ENCODE results near the gene MCF2L.

Gene MCF2L

DNA sequence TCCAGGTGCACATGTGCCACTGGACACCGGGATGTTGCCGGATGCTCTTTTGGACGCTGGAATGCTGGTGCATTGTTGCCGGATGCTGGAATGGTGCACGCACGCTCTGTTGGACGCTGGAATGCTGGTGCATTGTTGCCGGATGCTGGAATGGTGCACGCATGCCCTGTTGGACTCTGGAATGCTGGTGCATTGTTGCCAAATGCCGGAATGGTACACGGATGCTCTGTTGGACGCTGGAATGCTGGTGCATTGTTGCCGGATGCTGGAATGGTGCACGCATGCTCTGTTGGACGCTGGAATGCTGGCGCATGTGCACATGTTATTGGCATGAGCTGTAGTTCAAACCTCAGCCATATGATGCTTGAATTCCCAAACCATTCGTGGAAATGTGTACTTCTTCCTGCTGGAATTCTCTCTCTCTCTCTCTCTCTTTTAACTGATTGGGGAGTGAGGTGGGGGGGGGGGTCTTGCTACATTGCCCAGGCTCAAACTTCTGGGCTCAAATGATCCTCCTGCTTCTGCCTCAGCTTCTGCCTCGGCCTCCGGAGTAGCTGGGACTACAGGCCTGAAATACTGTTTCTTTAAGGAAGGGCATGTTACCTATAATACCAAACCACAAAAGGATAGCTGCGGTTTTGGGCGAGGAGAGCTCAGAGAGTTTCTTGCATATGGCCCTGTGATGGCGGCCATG is 1.2 kb upstream of the MCF2L start:
- no peak for DNase-seq (ENCODE audit: low read depth in 1 of 2, low spot score in 1 of 2)
- peaks cover 45% of the 10 kb centered on the region for H3K27me3 ChIP-seq (ENCODE audit: insufficient read depth, poor library complexity, severe bottlenecking)
- no peak overlapping the region for H3K27ac ChIP-seq (replicated peaks)
- no peak for TF ChIP-seq REST (IDR thresholded peaks at IDR 0.05; ENCODE audit: insufficient replicate concordance, low read depth)
- H3K4me3 ChIP-seq (replicated peaks; ENCODE audit: insufficient read depth, low read length) = no peak overlapping the region

DNA sequence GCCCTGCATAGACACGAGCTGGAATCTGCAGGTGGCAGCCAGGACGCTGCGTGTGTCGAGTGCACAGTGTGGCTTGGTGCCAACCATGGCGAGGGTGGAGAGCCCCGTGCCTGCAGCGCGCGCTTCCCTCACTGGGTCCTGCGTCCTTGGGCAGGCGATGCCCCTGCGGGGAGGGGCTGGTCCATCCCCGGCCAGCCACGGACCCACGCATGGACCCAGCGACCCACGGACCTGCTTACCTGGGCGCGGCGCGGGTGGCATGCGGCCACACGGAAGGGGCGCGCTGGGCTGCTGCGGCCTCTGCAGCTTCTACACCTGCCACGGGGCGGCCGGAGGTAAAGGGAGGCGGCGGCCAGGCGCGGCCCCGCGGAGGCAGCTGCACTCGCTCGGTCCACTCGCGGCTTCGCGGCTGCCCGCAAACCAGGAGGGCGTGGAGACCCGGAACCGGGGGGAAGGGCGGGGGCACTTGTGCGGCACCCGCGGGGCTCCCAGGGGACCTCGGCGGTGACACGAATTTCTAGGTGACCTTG is 569 bp upstream of the MCF2L start:
- H3K4me3 ChIP-seq (replicated peaks; ENCODE audit: insufficient read depth, low read length) = no peak overlapping the region
- no peak for TF ChIP-seq REST (IDR thresholded peaks at IDR 0.05; ENCODE audit: insufficient replicate concordance, low read depth)
- TF ChIP-seq, protein P1, sequence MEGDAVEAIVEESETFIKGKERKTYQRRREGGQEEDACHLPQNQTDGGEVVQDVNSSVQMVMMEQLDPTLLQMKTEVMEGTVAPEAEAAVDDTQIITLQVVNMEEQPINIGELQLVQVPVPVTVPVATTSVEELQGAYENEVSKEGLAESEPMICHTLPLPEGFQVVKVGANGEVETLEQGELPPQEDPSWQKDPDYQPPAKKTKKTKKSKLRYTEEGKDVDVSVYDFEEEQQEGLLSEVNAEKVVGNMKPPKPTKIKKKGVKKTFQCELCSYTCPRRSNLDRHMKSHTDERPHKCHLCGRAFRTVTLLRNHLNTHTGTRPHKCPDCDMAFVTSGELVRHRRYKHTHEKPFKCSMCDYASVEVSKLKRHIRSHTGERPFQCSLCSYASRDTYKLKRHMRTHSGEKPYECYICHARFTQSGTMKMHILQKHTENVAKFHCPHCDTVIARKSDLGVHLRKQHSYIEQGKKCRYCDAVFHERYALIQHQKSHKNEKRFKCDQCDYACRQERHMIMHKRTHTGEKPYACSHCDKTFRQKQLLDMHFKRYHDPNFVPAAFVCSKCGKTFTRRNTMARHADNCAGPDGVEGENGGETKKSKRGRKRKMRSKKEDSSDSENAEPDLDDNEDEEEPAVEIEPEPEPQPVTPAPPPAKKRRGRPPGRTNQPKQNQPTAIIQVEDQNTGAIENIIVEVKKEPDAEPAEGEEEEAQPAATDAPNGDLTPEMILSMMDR (IDR thresholded peaks at IDR 0.05; ENCODE audit: insufficient read depth, low read length) = no peak
- TF ChIP-seq GABPA (IDR thresholded peaks at IDR 0.05; ENCODE audit: low read depth) = no peak
- no peak for TF ChIP-seq SPI1 (IDR thresholded peaks at IDR 0.05; ENCODE audit: borderline replicate concordance, low read depth)
- TF ChIP-seq POLR2AphosphoS5 (IDR thresholded peaks at IDR 0.05; ENCODE audit: low read depth) = no peak
- no peak for DNase-seq (ENCODE audit: low read depth in 1 of 2, low spot score in 1 of 2)
- no peak overlapping the region for H3K27ac ChIP-seq (replicated peaks)
- H3K27me3 ChIP-seq (ENCODE audit: insufficient read depth, poor library complexity, severe bottlenecking) = peaks cover 45% of the 10 kb centered on the region

DNA sequence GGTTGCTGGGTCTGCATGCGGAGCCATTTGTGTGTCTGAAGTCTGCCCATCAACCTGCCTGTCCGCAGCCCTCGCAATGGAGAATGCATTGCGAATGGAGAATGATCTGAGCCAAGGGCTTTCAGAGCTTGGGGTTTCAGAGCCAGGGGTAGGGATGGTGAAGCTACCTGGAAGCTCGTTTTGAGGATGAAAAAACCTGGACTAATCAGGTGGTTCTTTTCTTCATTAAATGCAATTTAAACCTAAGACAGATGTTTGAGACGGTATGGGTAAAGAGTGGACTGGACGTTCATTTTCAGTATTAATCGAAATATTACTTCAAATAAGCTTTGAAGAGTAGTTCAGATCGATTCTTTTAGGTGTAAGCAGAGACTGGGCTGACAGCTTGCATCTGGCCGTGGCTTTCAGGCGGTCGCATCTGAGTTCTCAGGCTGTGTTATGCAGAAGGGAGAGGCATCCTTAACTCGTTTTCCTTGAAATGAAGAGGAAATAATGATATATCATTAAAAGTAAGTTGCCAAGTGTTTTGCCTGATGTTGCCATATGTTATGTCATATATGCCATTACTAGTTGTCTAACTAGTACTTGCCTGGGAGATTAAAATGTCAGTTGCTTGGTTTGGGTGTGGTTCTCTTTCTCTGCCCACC is 801 bp downstream of the MCF2L start:
- no peak overlapping the region for H3K4me3 ChIP-seq (replicated peaks; ENCODE audit: insufficient read depth, low read length)

More for the DNA sequence above, 801 bp downstream of the MCF2L start:
- TF ChIP-seq, protein P1 (IDR thresholded peaks at IDR 0.05; ENCODE audit: insufficient read depth, low read length) = no peak
- TF ChIP-seq GABPA (IDR thresholded peaks at IDR 0.05; ENCODE audit: low read depth) = no peak
- no peak for TF ChIP-seq SPI1 (IDR thresholded peaks at IDR 0.05; ENCODE audit: borderline replicate concordance, low read depth)
- TF ChIP-seq POLR2AphosphoS5 (IDR thresholded peaks at IDR 0.05; ENCODE audit: low read depth) = no peak
- no peak for TF ChIP-seq REST (IDR thresholded peaks at IDR 0.05; ENCODE audit: insufficient replicate concordance, low read depth)
- no peak overlapping the region for H3K27ac ChIP-seq (replicated peaks)
- no peak for DNase-seq (ENCODE audit: low read depth in 1 of 2, low spot score in 1 of 2)
- peaks cover 46% of the 10 kb centered on the region for H3K27me3 ChIP-seq (ENCODE audit: insufficient read depth, poor library complexity, severe bottlenecking)

Measured in HL-60 (cell line).